Measurements from ENCODE around the gene RBM10. TPM values are rescaled to one million over a fixed set of nuclear protein-coding genes. Genes with fewer than 3 reads are reported as not detected.
A peak's percentile ranks its signal among the peaks of the same experiment; 100 is the strongest.

The RBM10 gene
- total and polyA plus RNA-seq, 2 of the 13 experiments (the other 11 are each of a cell fraction or from before 2014, with no cell fraction given) = 15.9 to 43.1 TPM

GRCh38 chrX:47233333-47234113 is 88.5 kb downstream of the RBM10 start (continued):
- TF ChIP-seq PREB (CRISPR knock-in tag; IDR thresholded peaks at IDR 0.05) = no peak
- TF ChIP-seq LCORL (IDR thresholded peaks at IDR 0.05) = no peak
- TF ChIP-seq LCORL (CRISPR knock-in tag; IDR thresholded peaks at IDR 0.05) = peak; percentile 33; the same call in 1 of the 2 replicates
- TF ChIP-seq NFRKB (IDR thresholded peaks at IDR 0.05) = no peak
- no peak for TF ChIP-seq SIN3B (IDR thresholded peaks at IDR 0.05; ENCODE audit: low read length)
- no peak for TF ChIP-seq NFIC (IDR thresholded peaks at IDR 0.05; ENCODE audit: low read length)
- TF ChIP-seq ZNF616 (CRISPR knock-in tag; IDR thresholded peaks at IDR 0.05; ENCODE audit: low read depth) = no peak
- TF ChIP-seq MLLT10 (CRISPR knock-in tag; IDR thresholded peaks at IDR 0.05) = no peak
- TF ChIP-seq ATF7 (IDR thresholded peaks at IDR 0.05) = no peak
- no peak for TF ChIP-seq ATF7 (CRISPR knock-in tag; IDR thresholded peaks at IDR 0.05)
- TF ChIP-seq GPN1 (CRISPR knock-in tag; IDR thresholded peaks at IDR 0.05; ENCODE audit: borderline replicate concordance) = no peak
- TF ChIP-seq NONO (IDR thresholded peaks at IDR 0.05) = no peak
- TF ChIP-seq NONO (CRISPR knock-in tag; conservative IDR thresholded peaks at IDR 0.05) = no peak
- TF ChIP-seq PAF1 (CRISPR knock-in tag; IDR thresholded peaks at IDR 0.05) = no peak
- no peak for TF ChIP-seq ATF7-NPFF (CRISPR knock-in tag; IDR thresholded peaks at IDR 0.05; ENCODE audit: low read depth)
- peak; percentile 95 for TF ChIP-seq ZHX1 (CRISPR knock-in tag; IDR thresholded peaks at IDR 0.05; ENCODE audit: low read depth)
- TF ChIP-seq ZNF530 (CRISPR knock-in tag; IDR thresholded peaks at IDR 0.05; ENCODE audit: low read depth) = no peak
- TF ChIP-seq TIGD3 (CRISPR knock-in tag; IDR thresholded peaks at IDR 0.05; ENCODE audit: borderline replicate concordance) = no peak
- no peak for TF ChIP-seq EEA1 (CRISPR knock-in tag; IDR thresholded peaks at IDR 0.05; ENCODE audit: borderline replicate concordance)
- TF ChIP-seq ZNF773 (CRISPR knock-in tag; IDR thresholded peaks at IDR 0.05; ENCODE audit: borderline replicate concordance) = no peak
- TF ChIP-seq ZNF619 (CRISPR knock-in tag; IDR thresholded peaks at IDR 0.05) = no peak
- no peak for TF ChIP-seq ZNF329 (CRISPR knock-in tag; IDR thresholded peaks at IDR 0.05; ENCODE audit: low read depth)
- TF ChIP-seq CENPT (CRISPR knock-in tag; IDR thresholded peaks at IDR 0.05; ENCODE audit: low read depth) = no peak
- TF ChIP-seq TFE3 (CRISPR knock-in tag; IDR thresholded peaks at IDR 0.05) = no peak

Data from HepG2 (cell line).